Fibroblast of lung (primary cell): ENCODE data around the gene USP36. TPM values are rescaled to one million over a fixed set of nuclear protein-coding genes. Genes with fewer than 3 reads are reported as not detected.

Experiments used
- DNase-seq, 2 donors: peaks; one replicate each; pipeline versions ENCODE4 v3.0.0 to v3.0.0-alpha.2; 2010; ENCODE audit warnings: low read depth in 2 of 2
- H2AFZ ChIP-seq: 2 replicates; pipeline ENCODE4 v1.5.1; 2012; ENCODE audit warnings: low read length, control low read depth, inconsistent platforms
- H3K27ac ChIP-seq: 2 replicates; pipeline ENCODE4 v1.5.1; 2011; ENCODE audit warnings: low read length, control low read depth; ENCODE audit not compliant: insufficient read depth
- H3K27me3 ChIP-seq: 2 replicates; pipeline ENCODE4 v1.5.1; 2011; ENCODE audit warnings: mild to moderate bottlenecking, low read length; ENCODE audit not compliant: control insufficient read depth, insufficient read depth
- H3K36me3 ChIP-seq: 2 replicates; pipeline ENCODE4 v1.5.1; 2011; ENCODE audit warnings: low read length; ENCODE audit not compliant: control insufficient read depth, insufficient read depth
- H3K4me1 ChIP-seq: 2 replicates; pipeline ENCODE4 v1.5.1; 2011; ENCODE audit warnings: low read length; ENCODE audit not compliant: control insufficient read depth, insufficient read depth; ENCODE audit errors: extremely low read depth
- H3K4me2 ChIP-seq: 2 replicates; pipeline ENCODE4 v1.5.1; 2011; ENCODE audit warnings: low read length, control low read depth; ENCODE audit not compliant: insufficient read depth; ENCODE audit errors: extremely low read depth
- H3K4me3 ChIP-seq, 4 experiments: fragments of 200-600 bp in 1 of 4; sonication (generic) in 1 of 4; replicated peaks in 1 of 4; 2 replicates each; pipeline ENCODE4 v1.5.1; 2011 to 2016; ENCODE audit warnings: low read length in 4 of 4, low read depth in 3 of 4, mild to moderate bottlenecking in 3 of 4, control low read depth in 2 of 4, inconsistent platforms in 1 of 4, mixed read lengths in 1 of 4; ENCODE audit not compliant: insufficient read depth in 1 of 4; ENCODE audit errors: control extremely low read depth in 1 of 4
- H3K79me2 ChIP-seq: 2 replicates; pipeline ENCODE4 v1.5.1; 2012; ENCODE audit warnings: mild to moderate bottlenecking, low read length, inconsistent platforms; ENCODE audit not compliant: control insufficient read depth, insufficient read depth
- H3K9ac ChIP-seq: 2 replicates; pipeline ENCODE4 v1.5.1; 2011; ENCODE audit warnings: mild to moderate bottlenecking, low read length, control low read depth; ENCODE audit not compliant: insufficient read depth
- H3K9me3 ChIP-seq: 2 replicates; pipeline ENCODE4 v1.5.1; 2012; ENCODE audit warnings: low read depth, low read length; ENCODE audit not compliant: control insufficient read depth, insufficient read depth
- H4K20me1 ChIP-seq: 2 replicates; pipeline ENCODE4 v1.5.1; 2011; ENCODE audit warnings: low read length; ENCODE audit not compliant: control insufficient read depth, insufficient read depth; ENCODE audit errors: extremely low read depth
- CTCF ChIP-seq, 2 donors: IDR thresholded peaks in 1 of 2; conservative IDR thresholded peaks in 1 of 2; 1 replicate in 1 of 2; 2 replicates in 1 of 2; pipeline ENCODE4 v1.5.1; 2011 to 2012; ENCODE audit warnings: low read length in 2 of 2, control low read depth in 1 of 2, inconsistent platforms in 1 of 2, low read depth in 1 of 2, mild to moderate bottlenecking in 1 of 2
- EZH2 ChIP-seq: IDR thresholded peaks from 2 replicates; pipeline ENCODE4 v1.5.1; 2012; ENCODE audit warnings: low read length, control low read depth, mild to moderate bottlenecking; ENCODE audit errors: missing control alignments
- polyA plus RNA-seq, 2 donors: library from polyadenylated mRNA; depleted of rRNA in 1 of 2; stranded (reverse) in 1 of 2; unstranded in 1 of 2; fragments of >200 nt; gene quantifications; 2 replicates each; pipeline ENCODE4 v1.2.1, GENCODE V29; 2011 to 2012; ENCODE audit warnings: missing spikeins in 1 of 2
- total RNA-seq: library from RNA; depleted of rRNA; stranded (reverse); fragments of >200 nt; gene quantifications from 2 replicates; pipeline ENCODE4 v1.2.1, GENCODE V29; 2014

USP36 gene
- total and polyA plus RNA-seq, 2 donors (not counting 1 experiment from before 2014, with no cell fraction given) = 15.4 to 18.3 TPM

- Histone ChIP-seq H3K4me1 (peaks cover 1% of the 10 kb centered on the region), H3K27me3 (no peaks in the 10 kb centered on the region), H2AFZ (no peak overlapping the region), H3K79me2 (peaks cover 31% of the 10 kb centered on the region), H3K9me3 (no peaks in the 10 kb centered on the region), H3K4me3 (no peak overlapping the region), H3K4me2 (no peak overlapping the region), H3K36me3 (peaks cover 38% of the 10 kb centered on the region), H3K9ac (no peak overlapping the region), H3K27ac (no peak overlapping the region), H4K20me1 (no peaks in the 10 kb centered on the region)
- DNase-seq = no peak
- TF ChIP-seq CTCF (conservative IDR thresholded peaks at IDR 0.05 in 1 of 2, IDR thresholded peaks at IDR 0.05 in 1 of 2; ENCODE audit: low read depth in 1 of 2, low read length in 2 of 2) = no peak
- no peak for TF ChIP-seq EZH2
Observed at GRCh38 chr17:78832541-78832810, 8.1 kb downstream of the USP36 start.

- Histone ChIP-seq H3K27ac (no peak overlapping the region), H3K4me3 (no peak overlapping the region), H3K9me3 (no peaks in the 10 kb centered on the region), H3K36me3 (peaks cover 39% of the 10 kb centered on the region), H3K79me2 (peaks cover 27% of the 10 kb centered on the region), H3K4me1 (no peaks in the 10 kb centered on the region), H3K9ac (no peak overlapping the region), H4K20me1 (no peaks in the 10 kb centered on the region), H3K27me3 (no peaks in the 10 kb centered on the region), H2AFZ (no peak overlapping the region), H3K4me2 (no peak overlapping the region)
- no peak for DNase-seq
- no peak for TF ChIP-seq CTCF (conservative IDR thresholded peaks at IDR 0.05 in 1 of 2, IDR thresholded peaks at IDR 0.05 in 1 of 2; ENCODE audit: low read depth in 1 of 2, low read length in 2 of 2)
- no peak for TF ChIP-seq EZH2
Observed at GRCh38 chr17:78831688-78832540, 8.7 kb downstream of the USP36 start.

- H3K9ac ChIP-seq = no peak overlapping the region
- no peak overlapping the region for H3K27ac ChIP-seq
- no peaks in the 10 kb centered on the region for H4K20me1 ChIP-seq
- peaks cover 18% of the 10 kb centered on the region for H3K79me2 ChIP-seq
- no peaks in the 10 kb centered on the region for H3K4me1 ChIP-seq
- H3K36me3 ChIP-seq = peaks cover 33% of the 10 kb centered on the region
- no peak for TF ChIP-seq CTCF (conservative IDR thresholded peaks at IDR 0.05 in 1 of 2, IDR thresholded peaks at IDR 0.05 in 1 of 2; ENCODE audit: low read depth in 1 of 2, low read length in 2 of 2)
- no peak for TF ChIP-seq EZH2
- H3K4me2 ChIP-seq = no peak overlapping the region
- H3K4me3 ChIP-seq = no peak overlapping the region
- H3K27me3 ChIP-seq = no peaks in the 10 kb centered on the region
- DNase-seq = no peak
- H3K9me3 ChIP-seq = no peaks in the 10 kb centered on the region
- no peak overlapping the region for H2AFZ ChIP-seq
Observed at GRCh38 chr17:78829477-78829876, 11.1 kb downstream of the USP36 start.
